H9 (cell line): ENCODE data around the gene CSRNP3. TPM values are rescaled to one million over a fixed set of nuclear protein-coding genes. Genes with fewer than 3 reads are reported as not detected.
A peak's percentile ranks its signal among the peaks of the same experiment; 100 is the strongest.

ENCODE experiments used
- DNase-seq: peaks from one replicate; pipeline ENCODE4 v3.0.0-alpha.2; 2017
- H2AFZ ChIP-seq: one replicate; pipeline ENCODE4 v1.6.1; 2013; ENCODE audit warnings: mild to moderate bottlenecking, low read length, control low read depth, moderate library complexity
- H2AK5ac ChIP-seq: 2 replicates; pipeline ENCODE4 v1.6.1; 2013; ENCODE audit warnings: low read length, control low read depth, mixed read lengths; ENCODE audit not compliant: insufficient read length
- H2BK120ac ChIP-seq: one replicate; pipeline ENCODE4 v1.6.1; 2013; ENCODE audit warnings: low read depth, mild to moderate bottlenecking, low read length, control low read depth, inconsistent platforms; ENCODE audit not compliant: poor library complexity, severe bottlenecking
- H2BK12ac ChIP-seq: 2 replicates; pipeline ENCODE4 v1.6.1; 2013; ENCODE audit warnings: low read length, control low read depth, mixed read lengths, low read depth; ENCODE audit not compliant: insufficient read length
- H2BK15ac ChIP-seq: 2 replicates; pipeline ENCODE4 v1.6.1; 2013; ENCODE audit warnings: low read depth, low read length, control low read depth
- H2BK20ac ChIP-seq: one replicate; pipeline ENCODE4 v1.6.1; 2013; ENCODE audit warnings: low read depth, mild to moderate bottlenecking, low read length, control low read depth, inconsistent platforms; ENCODE audit not compliant: poor library complexity, severe bottlenecking
- H2BK5ac ChIP-seq: 2 replicates; pipeline ENCODE4 v1.6.1; 2013; ENCODE audit warnings: low read length, control low read depth, mixed read lengths; ENCODE audit not compliant: insufficient read length
- H3K14ac ChIP-seq: 2 replicates; pipeline ENCODE4 v1.6.1; 2013; ENCODE audit warnings: low read length, control low read depth; ENCODE audit not compliant: insufficient read depth
- H3K18ac ChIP-seq: 2 replicates; pipeline ENCODE4 v1.6.1; 2013; ENCODE audit warnings: low read depth, mild to moderate bottlenecking, mixed read lengths, low read length, control low read depth; ENCODE audit not compliant: insufficient read length
- H3K23ac ChIP-seq: 2 replicates; pipeline ENCODE4 v1.6.1; 2013; ENCODE audit warnings: low read length, control low read depth, mixed read lengths, low read depth; ENCODE audit not compliant: insufficient read length
- H3K23me2 ChIP-seq: 2 replicates; pipeline ENCODE4 v1.6.1; 2013; ENCODE audit warnings: low read depth, mild to moderate bottlenecking, mixed read lengths, low read length, control low read depth; ENCODE audit not compliant: insufficient read length, poor library complexity, severe bottlenecking
- H3K27ac ChIP-seq: 2 replicates; pipeline ENCODE4 v1.5.1; 2013; ENCODE audit warnings: low read length, control low read depth, mixed read lengths, low read depth; ENCODE audit not compliant: insufficient read length
- H3K27me3 ChIP-seq: 2 replicates; pipeline ENCODE4 v1.6.1; 2013; ENCODE audit warnings: low read length, control low read depth, inconsistent platforms; ENCODE audit not compliant: insufficient read depth
- H3K4ac ChIP-seq: 2 replicates; pipeline ENCODE4 v1.6.1; 2013; ENCODE audit warnings: low read depth, mild to moderate bottlenecking, control low read depth, inconsistent platforms, low read length, moderate library complexity
- H3K4me1 ChIP-seq: 2 replicates; pipeline ENCODE4 v1.6.1; 2013; ENCODE audit warnings: low read length, control low read depth, inconsistent platforms; ENCODE audit not compliant: insufficient read depth
- H3K4me2 ChIP-seq: 2 replicates; pipeline ENCODE4 v1.6.1; 2013; ENCODE audit warnings: low read length, control low read depth, mixed read lengths; ENCODE audit not compliant: insufficient read length, insufficient read depth
- H3K56ac ChIP-seq: 2 replicates; pipeline ENCODE4 v1.6.1; 2013; ENCODE audit warnings: low read depth, mild to moderate bottlenecking, mixed read lengths, low read length, control low read depth; ENCODE audit not compliant: insufficient read length
- H3K79me1 ChIP-seq: 2 replicates; pipeline ENCODE4 v1.6.1; 2013; ENCODE audit warnings: low read depth, mild to moderate bottlenecking, moderate library complexity, low read length, control low read depth, inconsistent platforms; ENCODE audit not compliant: insufficient read depth, poor library complexity, severe bottlenecking
- H3K79me2 ChIP-seq: 2 replicates; pipeline ENCODE4 v1.6.1; 2013; ENCODE audit warnings: low read length, control low read depth, inconsistent platforms; ENCODE audit not compliant: insufficient read depth
- H3K9ac ChIP-seq: 2 replicates; pipeline ENCODE4 v1.6.1; 2013; ENCODE audit warnings: low read length, control low read depth, mixed read lengths; ENCODE audit not compliant: insufficient read length; ENCODE audit errors: extremely low read depth
- H3K9me3 ChIP-seq: one replicate; pipeline ENCODE4 v1.6.1; 2013; ENCODE audit warnings: low read depth, low read length, inconsistent platforms; ENCODE audit not compliant: control insufficient read depth
- H3T11ph ChIP-seq: one replicate; pipeline ENCODE4 v1.6.1; 2013; ENCODE audit warnings: mild to moderate bottlenecking, low read length, control low read depth, inconsistent platforms
- H4K20me1 ChIP-seq: one replicate; pipeline ENCODE4 v1.6.1; 2013; ENCODE audit not compliant: control insufficient read depth, insufficient read length, insufficient read depth
- H4K5ac ChIP-seq: 2 replicates; pipeline ENCODE4 v1.6.1; 2013; ENCODE audit warnings: low read depth, mild to moderate bottlenecking, mixed read lengths, low read length, control low read depth; ENCODE audit not compliant: insufficient read length
- H4K8ac ChIP-seq: replicated peaks from 2 replicates; pipeline ENCODE4 v1.6.1; 2013; ENCODE audit warnings: low read length, control low read depth, mixed read lengths, low read depth; ENCODE audit not compliant: insufficient read length
- H4K91ac ChIP-seq: 2 replicates; pipeline ENCODE4 v1.6.1; 2013; ENCODE audit warnings: low read depth, mild to moderate bottlenecking, moderate library complexity, mixed read lengths, low read length, control low read depth; ENCODE audit not compliant: insufficient read length
- H3K27ac Mint-ChIP-seq, 3 experiments: 2 replicates in 2 of 3; 3 replicates in 1 of 3; pipeline ENCODE4 v1.8.0; 2020 to 2021; ENCODE audit warnings: mixed read lengths in 3 of 3, mild to moderate bottlenecking in 1 of 3, moderate library complexity in 1 of 3
- H3K27me3 Mint-ChIP-seq: 2 replicates; pipeline ENCODE4 v1.8.0; 2021; ENCODE audit warnings: low read depth, mild to moderate bottlenecking, moderate library complexity, mixed read lengths
- H3K36me3 Mint-ChIP-seq, 3 experiments: 2 replicates in 2 of 3; 3 replicates in 1 of 3; pipeline ENCODE4 v1.8.0; 2020 to 2021; ENCODE audit warnings: low read depth in 3 of 3, mixed read lengths in 3 of 3; ENCODE audit not compliant: insufficient read depth in 1 of 3
- H3K4me1 Mint-ChIP-seq, 2 experiments: 2 replicates each; pipeline ENCODE4 v1.8.0; 2020; ENCODE audit warnings: mixed read lengths in 2 of 2
- H3K4me3 Mint-ChIP-seq, 2 experiments: 2 replicates in 1 of 2; 3 replicates in 1 of 2; pipeline ENCODE4 v1.8.0; 2020 to 2021; ENCODE audit warnings: mild to moderate bottlenecking in 2 of 2, mixed read lengths in 2 of 2, moderate library complexity in 1 of 2
- H3K9me3 Mint-ChIP-seq, 2 experiments: 2 replicates in 1 of 2; 3 replicates in 1 of 2; pipeline ENCODE4 v1.8.0; 2020; ENCODE audit warnings: mild to moderate bottlenecking in 2 of 2, mixed read lengths in 2 of 2, moderate library complexity in 1 of 2
- CTCF ChIP-seq: fragments of 200-600 bp; sonication (generic); conservative IDR thresholded peaks from 3 replicates; pipeline ENCODE4 v1.8.0; 2021; ENCODE audit warnings: antibody characterized with exemption, mild to moderate bottlenecking
- WGBS: extraction: QIAGEN DNeasy Blood & Tissue Kit; methylation state at CpG from one replicate; pipeline ENCODE4 v1.1.7; 2013; ENCODE audit warnings: missing lambda C conversion rate, low lambda C conversion rate, mixed read lengths; ENCODE audit not compliant: insufficient read length; ENCODE audit errors: extremely low coverage; 5-methylcytosine and 5-hydroxymethylcytosine counted together
- total RNA-seq: library from RNA; stranded (reverse); gene quantifications from 2 replicates; pipeline ENCODE4 v1.2.1, GENCODE V29; 2021

The CSRNP3 gene
- total RNA-seq, 1 experiment from 2014 or later: 3.6 TPM

- no peak overlapping the region for H4K91ac ChIP-seq
- no peak overlapping the region for H3K23ac ChIP-seq
- DNase-seq: no peak
- Mint-ChIP-seq H3K4me3 (0 out of 5 replicates have a peak overlapping the region, but pooled peaks of 1 of the 2 experiments have one; percentile 2), H3K9me3 (0 out of 5 replicates have a peak, but pooled peaks cover 0 to 5% of the 10 kb centered on the region in 2 experiments), H3K27me3 (no peaks in the 10 kb centered on the region; the same call in 1 of the 2 replicates), H3K27ac (no peak overlapping the region), H3K4me1 (peaks cover 6 to 12% of the 10 kb centered on the region in 2 experiments; a peak in 2 of 4 replicates), H3K36me3 (peaks cover 0 to 7% (median 0%) of the 10 kb centered on the region in 3 experiments; a peak in 2 of 7 replicates)
- no peak overlapping the region for H2BK12ac ChIP-seq
- no peak overlapping the region for H2BK5ac ChIP-seq
- no peaks in the 10 kb centered on the region for H3K79me1 ChIP-seq
- H3K27me3 ChIP-seq: no peaks in the 10 kb centered on the region
- WGBS: no CpG with 5 or more reads among the region's 1 CpG
- H3K56ac ChIP-seq: no peak overlapping the region
- no peak overlapping the region for H3K27ac ChIP-seq
- no peak overlapping the region for H3K4ac ChIP-seq
- H4K8ac ChIP-seq: no peak overlapping the region
- no peak overlapping the region for H2AFZ ChIP-seq
- H3K4me1 ChIP-seq: peaks cover 2% of the 10 kb centered on the region; the same call in 1 of the 2 replicates
- TF ChIP-seq CTCF: no peak
- H3T11ph ChIP-seq: no peak overlapping the region
- H4K20me1 ChIP-seq: no peaks in the 10 kb centered on the region
- no peak overlapping the region for H2BK120ac ChIP-seq
- no peak overlapping the region for H3K4me2 ChIP-seq
- H2AK5ac ChIP-seq: no peak overlapping the region
- no peak overlapping the region for H3K9ac ChIP-seq
- H3K23me2 ChIP-seq: no peaks in the 10 kb centered on the region
- H4K5ac ChIP-seq: no peak overlapping the region
- H3K14ac ChIP-seq: no peak overlapping the region
- H3K9me3 ChIP-seq: no peaks in the 10 kb centered on the region
- H3K79me2 ChIP-seq: no peaks in the 10 kb centered on the region
- no peak overlapping the region for H2BK15ac ChIP-seq
- no peak overlapping the region for H2BK20ac ChIP-seq
- no peak overlapping the region for H3K18ac ChIP-seq
These were observed 246.6 kb downstream of the CSRNP3 start for GRCh38 chr2:165716091-165716490.
